Occipital lobe (tissue), 2 donors: ENCODE results near the gene PDPK1. TPM values are rescaled to one million over a fixed set of nuclear protein-coding genes. Genes with fewer than 3 reads are reported as not detected.
"Not testable (repeated sequence)": the region's sequence is repeated elsewhere in the genome, so short reads cannot be mapped to it uniquely, and the experiment has no call there.

ENCODE experiments used
- DNase-seq: peaks from one replicate; lab custom pipeline; 2025; lab: John Stamatoyannopoulos, UW
- total RNA-seq: library from RNA; depleted of rRNA; stranded (reverse); fragments of >200 nt; gene quantifications from one replicate; pipeline ENCODE4 v1.2.3, GENCODE V29; 2014

PDPK1 gene
- total RNA-seq, 1 donor from 2014 or later: 30.9 TPM

DNA sequence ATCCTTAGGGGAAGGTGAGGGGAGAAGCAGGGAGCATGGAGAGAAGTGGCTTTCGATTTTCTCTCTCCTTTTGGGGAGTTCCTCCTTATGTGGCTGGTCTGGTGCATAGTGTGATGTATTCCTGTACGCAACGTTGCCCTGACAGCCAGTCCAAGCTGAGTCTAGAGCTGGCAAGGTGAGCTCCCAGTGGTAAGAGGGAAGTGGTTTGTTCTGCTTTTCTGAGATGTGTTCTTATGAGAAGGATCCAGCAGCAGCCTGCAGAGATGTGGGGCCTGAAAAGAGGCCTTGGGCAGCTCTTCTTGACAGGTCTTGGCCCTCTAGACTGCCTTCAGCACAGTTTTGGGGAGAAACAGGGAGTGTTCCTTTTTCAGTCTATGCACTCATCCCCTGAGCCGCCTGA lies 3.1 kb downstream of the PDPK1 start:
- not testable (repeated sequence) for DNase-seq

DNA sequence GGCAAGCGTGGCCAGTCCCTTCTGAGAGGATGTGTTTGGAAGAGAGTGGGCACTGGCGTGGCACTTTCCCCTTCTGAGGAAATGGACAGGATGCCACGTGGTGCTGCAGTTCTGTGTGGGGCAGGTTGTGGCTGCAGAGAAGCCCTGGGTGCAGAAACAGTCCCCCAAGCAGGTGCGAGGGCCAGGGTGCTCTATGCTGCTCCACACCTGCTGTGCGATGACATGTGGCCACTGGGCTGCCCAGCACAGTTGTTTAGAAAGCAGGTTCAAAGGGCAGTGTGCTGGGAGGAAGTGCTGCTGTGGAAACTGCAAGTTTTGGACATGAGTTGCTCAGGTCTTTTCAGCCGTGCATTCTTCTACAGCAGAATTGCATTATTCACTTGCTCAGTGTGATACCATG lies 3.6 kb downstream of the PDPK1 start:
- not testable (repeated sequence) for DNase-seq

DNA sequence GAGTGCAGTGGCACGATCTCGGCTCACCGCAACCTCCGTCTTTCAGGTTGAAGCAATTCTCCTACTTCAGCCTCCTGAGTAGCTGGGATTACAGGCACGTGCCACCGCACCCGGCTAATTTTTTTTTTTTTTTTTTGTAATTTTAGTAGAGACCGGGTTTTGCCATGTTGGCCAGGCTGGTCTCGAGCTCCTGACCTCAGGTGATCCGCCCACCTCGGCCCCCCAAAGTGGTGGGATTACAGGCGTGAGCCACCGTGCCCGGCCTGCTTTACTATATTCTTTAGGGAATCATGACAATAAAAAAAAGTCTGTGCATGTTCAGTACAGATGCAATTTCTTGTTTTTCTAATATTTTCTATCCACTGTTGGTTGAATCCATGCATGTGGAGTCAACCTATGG lies 6.0 kb downstream of the PDPK1 start:
- DNase-seq: not testable (repeated sequence)

DNA sequence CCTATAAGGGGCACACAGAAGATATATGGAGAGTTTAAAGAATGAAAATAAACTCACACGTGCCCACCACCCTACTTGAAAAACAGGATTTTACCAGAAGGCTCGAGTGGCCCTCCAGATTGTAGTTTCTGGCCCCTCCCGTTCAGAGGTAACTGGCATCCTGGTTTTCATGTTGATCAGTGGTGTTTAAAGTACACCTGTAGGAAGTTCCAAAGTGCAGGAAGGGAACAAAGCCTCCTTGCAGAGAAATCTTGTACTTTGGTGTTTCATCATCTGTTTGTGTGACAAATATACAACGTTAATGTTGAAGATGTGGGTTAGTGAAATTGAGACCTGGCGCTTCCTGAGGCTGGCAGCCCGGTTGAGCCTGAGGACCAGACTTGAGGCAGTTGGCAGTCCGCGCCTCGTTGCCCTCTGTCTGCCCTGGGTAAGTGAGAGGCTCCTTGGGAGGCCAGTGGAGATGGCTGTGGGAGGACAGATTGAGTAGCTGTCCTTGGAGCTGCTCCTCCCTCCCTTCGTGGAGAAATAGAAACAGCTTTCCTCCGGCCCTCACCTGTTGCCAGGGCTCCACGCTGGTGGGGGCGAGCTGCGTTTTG lies 12.6 kb downstream of the PDPK1 start:
- not testable (repeated sequence) for DNase-seq

DNA sequence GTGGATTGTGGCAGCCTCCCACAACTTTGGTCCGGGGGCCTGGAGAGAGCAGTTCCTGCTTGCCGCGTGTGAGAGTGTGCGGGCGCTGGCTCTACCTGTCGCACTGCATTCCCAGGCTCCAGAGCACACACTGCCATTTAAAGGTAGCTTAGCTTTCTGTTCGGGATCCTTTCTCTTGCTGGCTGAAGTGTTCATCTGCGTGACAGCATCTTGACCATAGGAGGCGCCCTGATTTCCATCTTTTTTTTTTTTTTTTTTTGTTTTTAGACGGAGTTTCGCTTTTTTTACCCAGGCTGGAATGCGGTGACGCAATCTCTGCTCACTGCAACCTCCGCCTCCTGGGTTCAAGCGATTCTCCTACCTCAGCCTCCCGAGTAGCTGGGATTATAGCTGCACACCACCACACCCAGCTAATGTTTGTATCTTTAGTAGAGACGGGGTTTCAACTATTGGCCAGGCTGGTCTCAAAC lies 13.6 kb downstream of the PDPK1 start:
- DNase-seq: not testable (repeated sequence)

DNA sequence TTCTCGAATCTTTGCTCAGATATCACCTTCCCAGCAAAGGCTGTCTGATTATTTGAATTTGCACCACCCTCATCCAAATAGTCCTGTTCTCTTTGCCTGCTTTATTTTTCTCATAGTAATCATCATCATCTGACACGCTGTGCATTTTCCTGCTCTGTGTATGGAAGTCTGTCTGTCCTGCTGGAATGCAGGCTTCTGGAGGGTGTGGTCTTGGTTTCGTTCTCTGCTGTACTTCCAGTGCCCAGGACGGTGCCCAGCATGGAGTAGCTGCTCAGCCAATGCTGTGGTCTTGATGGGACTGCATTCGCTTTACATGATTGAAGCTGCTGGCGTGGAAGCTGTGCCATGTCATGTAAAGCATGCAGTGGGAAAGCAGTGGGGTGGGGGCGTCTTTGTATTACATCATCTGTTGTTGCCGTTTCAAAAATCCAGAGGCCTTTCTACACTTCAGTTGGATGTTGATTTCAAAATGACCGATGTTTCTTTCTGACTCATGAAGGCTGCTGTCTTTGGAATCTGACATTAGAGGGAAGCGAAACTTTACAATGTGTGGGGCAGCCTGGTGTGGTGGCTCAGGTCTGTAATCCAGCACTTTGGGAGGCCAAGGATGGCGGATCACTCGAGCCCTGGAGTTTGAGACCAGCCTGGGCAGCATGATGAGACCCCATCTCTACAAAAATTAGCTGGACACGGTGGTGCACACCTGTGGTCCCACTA lies 17.0 kb downstream of the PDPK1 start:
- not testable (repeated sequence) for DNase-seq

DNA sequence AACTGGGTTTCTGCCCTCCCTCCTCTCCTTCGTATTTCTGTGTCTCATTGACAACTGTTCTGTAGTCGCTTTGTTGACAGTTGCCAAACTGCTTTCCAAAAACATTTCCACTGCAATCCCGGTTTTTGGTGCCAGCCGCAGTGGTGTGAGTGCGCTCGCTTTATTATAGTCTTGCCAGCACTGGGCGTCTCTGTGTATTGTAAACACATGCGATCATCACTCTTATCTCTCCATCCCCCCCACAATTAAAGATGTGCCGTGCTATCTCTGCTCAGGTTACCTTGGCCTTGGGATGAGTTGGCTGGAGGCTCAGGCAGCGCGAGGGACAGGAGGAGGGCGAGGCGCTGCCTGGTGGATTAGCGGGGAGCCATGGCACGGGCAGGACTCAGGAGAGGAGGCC lies 19.3 kb downstream of the PDPK1 start:
- DNase-seq: not testable (repeated sequence)

DNA sequence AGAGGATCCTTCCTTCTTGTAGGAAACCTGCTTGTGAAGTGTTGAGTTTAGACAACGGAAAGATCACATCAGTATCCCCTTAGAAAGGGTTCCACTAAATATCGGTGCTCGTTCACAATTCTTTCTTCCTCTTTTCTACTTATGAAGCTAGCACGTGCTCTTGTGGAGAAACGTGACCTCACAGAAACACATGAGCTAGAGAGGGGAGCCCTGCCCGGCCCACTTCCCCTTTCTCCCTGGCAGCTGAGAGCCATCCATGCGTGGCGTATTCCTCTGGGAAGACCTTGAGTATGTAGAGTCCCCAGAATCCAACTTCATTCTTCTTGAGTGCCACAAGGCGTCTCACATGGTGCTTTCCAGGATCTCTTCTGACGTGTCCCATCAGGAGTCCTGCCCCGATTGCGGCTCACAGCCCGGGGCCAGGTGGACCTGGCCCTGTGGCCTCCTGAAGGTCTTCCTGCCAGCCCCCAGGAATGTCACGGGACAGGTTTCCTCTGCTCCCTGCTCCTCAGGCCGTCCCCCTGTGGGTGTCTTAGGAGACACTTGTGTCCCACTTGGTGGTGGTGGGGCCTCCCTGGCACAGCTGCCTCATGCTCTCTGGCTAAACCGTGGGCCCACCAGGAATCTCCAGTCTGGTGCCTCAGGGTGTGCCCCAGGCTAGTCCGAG lies 22.4 kb downstream of the PDPK1 start:
- not testable (repeated sequence) for DNase-seq

DNA sequence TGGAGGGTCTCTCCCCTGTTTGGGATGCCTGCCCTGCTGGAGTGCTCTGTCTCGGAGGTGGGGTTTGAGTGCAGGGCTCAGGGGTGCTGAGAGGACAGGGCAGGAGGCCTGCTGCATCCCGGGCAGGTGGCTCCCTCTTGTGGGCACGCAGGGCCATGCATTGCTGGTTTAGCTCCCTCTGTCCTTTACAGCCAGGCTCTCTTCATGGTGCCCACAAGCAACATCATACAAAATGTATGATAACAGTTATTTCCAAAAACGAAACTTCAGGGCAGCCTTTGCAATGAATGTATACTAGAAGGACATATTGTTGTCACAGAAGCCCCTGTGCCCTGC lies 22.9 kb downstream of the PDPK1 start:
- not testable (repeated sequence) for DNase-seq

DNA sequence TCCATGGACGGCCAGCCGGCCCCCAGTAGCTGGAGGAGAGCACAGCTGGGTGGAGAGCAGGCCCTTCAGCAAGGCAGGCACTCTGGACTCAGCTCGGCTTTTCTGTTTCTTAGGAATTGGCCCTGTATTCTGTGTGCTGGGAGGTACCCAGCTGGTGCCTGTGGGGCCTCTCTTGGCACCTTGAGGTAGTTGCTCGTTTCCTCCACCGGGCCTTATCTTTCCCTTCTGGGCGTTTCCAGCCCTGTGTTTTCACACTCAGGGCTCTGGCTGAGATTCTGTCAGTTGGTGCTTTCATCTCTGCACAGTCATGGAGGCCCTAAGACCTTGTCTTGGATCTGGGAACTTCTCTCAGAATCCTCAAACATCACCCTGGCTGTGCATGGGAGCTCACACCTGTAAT lies 29.7 kb downstream of the PDPK1 start:
- not testable (repeated sequence) for DNase-seq

DNA sequence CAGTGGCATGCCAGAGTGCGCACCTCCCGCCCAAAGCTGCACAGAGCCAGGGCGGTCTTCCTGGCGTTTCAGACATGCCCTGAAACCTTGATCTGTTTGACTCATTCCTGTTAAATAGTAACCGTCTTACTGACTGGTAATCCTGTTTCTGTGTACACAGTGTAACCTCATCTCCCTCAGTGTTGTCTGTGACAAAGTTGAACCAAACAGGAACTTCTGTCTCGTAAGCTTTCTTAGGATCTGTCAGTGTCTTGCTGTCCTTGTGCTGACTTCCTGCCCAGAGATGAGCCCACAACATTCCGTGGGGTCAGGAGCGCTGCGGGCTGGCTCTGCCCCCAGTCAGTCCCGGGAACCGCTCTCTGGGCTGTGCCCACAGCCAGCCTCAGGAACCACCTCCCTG lies 30.8 kb downstream of the PDPK1 start:
- DNase-seq: not testable (repeated sequence)

DNA sequence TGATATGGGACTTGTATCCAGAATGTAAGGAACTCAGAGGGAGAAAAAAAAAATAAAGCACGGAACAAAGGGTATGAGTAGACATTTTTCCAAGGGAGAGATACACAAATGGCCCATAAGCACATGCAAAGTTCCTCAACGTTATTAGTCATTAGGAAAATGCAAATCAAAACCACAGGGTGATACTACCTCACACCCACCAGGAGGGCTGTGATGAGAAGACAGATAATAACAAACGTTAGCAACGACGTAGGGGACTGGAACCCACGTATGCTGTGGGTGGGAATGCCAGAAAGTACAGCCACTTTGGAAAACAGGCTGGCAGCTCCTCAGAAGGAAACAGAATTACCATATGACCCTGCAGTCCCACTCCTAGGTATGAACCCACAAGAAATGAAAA lies 34.9 kb downstream of the PDPK1 start:
- DNase-seq: not testable (repeated sequence)

DNA sequence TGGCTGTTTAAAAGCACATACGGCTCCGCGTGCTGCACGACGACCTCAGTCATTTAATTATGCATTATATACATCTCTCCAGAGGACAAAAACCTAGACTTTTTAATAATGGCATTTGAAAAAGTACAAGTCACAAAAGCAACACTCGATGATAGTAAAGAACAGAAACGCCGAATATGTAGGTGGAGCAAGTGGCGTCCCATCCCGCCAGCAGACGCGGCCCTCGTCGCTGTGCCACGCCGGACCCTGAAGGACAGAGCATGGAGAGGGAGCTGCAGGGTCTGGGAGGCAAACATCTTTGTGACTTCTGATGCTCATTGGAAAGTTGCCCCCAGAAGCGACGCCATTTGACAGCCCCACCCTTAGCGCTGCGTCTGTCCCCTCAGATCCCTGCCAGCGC lies 38.0 kb downstream of the PDPK1 start:
- DNase-seq: not testable (repeated sequence)

DNA sequence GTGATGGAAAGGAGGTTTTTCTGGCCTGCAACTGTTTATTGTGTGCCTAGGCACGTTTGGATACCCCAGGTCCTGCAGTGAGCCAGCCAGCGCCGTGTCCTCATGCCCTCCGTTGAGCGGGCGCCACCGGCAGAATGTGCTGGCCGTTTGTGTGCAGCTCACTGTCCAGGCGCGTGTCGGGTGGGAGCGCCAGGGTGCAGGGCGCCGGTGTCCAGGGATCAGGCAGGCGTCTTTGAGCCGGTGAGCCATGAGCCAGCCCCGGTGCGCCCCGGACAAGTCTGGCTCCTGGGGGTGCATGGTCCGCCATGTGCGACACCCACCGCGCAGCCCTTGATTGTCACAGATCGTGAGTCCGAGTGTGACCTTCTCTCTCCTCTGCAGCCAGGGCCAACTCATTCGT lies 39.2 kb downstream of the PDPK1 start:
- DNase-seq: not testable (repeated sequence)

DNA sequence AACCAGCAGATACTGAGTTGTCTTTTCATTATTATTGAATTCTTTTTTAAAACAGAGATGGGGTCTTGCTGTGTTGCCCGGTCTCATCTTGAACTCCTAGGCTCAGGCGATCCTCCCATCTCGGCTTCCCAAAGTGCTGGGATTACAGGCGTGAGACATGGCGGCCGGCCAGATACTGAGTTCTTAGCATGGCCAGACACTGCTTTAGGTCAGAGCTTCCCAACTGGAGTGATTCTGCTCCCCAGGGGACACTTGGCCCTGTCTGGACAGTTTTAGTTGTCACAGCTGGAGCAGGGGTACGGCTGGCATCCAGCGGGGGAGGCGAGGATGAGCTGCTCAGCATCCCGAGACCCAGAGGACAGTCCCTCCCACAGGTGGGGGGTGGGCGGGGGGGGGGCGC lies 41.1 kb downstream of the PDPK1 start:
- DNase-seq: not testable (repeated sequence)

DNA sequence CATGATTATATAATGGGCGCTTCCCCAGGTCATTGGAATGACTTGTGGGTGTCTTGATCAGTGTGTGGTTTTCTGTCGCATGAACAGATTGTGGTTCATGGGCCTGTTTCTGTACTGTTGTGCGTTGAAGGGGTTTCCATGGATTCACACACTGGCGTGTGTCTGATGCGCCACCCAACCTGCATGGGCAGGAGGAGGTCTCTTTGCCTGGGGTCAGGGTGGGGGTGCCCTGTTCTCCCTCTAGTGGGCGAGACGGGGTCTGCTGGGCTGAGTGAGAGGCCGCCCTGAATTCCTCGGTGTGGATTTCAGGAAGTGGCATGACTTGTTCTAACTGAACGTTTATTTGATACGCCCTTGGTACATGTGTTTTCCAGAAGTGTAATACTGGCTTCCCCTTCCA lies 42.3 kb downstream of the PDPK1 start:
- not testable (repeated sequence) for DNase-seq

DNA sequence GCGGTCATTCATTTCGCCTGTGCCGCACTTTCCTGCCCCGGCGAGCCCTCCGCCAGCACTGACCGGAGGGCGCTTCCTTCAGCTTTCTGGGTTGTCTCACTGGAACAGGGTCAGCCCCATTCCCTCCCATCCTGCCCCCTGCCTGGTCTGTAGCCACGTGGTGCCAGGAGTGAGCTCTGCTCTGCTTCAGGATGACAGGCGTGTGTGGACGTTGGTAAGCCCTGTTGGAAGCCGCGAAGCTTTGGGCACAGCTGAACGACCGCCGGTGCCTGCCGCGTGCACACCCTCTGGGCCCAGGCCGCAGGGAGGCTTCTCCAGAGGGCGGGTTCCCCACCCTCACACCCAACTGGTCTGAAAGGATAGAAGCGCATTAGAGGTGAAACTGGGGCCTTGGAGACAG lies 43.0 kb downstream of the PDPK1 start:
- DNase-seq: not testable (repeated sequence)

DNA sequence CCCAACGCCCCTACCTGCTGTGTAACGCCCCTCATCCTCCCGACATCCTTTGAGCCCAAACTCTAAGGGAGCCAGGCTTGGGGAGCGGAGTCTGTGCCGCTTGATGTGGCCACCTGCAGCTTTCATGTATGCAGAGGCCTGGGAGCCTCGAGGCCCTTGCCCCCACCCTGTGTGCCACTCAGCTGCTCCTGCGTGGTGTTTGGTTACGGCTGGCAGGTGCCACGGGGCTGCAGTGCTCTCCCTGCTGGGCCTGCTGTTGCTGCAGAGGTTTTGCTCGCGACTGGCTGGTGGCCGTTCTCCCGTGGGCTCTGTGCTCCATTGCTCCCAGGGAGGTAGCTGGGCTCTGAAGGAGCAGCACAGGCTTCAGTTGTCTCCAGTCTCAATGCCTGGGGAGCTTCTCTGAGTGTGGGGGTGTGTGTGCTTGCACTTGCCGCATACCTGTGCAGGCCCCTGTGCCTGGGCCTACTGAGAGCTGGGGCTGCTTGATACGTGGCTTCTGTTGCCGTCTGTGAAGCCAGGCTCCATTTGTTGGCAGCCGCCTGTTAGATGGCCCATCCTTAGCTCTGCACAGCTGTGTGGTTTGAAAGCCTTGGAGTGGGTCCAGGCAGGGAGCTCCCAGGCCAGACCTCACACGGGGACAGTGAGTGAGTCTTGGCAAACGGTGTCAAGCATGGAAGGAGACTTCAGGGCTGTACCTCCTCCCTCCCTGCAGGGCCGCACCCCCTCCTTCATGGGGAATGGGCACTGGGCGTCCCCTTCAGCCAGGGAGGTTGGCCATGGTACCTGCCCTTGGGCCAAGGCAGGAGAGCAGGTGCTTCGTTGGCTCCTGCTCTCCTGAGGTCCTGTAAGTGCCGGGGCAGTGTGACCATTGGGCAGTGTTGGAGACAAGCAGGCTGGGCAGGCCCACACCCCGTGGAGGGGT lies 47.2 kb downstream of the PDPK1 start:
- no peak for DNase-seq

DNA sequence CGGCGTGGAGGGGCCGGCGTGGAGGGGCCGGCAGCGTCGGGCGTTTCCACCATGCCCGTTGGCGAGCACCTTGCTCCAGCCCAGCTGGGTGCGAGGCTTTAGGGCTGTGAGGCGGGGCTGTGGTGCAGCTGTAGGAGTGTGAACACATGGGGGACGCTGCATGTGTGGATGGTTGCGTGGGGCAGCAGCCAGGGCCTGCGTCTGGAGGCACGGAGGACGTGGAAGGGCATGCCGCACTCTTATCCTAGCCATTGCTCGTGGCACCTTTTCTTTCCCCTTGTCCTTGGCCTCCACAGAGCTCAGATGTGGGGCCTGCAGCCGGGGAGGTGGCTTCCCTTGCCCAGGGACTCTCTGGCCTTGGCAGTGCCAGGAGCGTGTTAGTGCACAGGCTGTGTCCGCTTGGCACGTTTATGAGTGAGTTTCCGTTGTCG lies 47.8 kb downstream of the PDPK1 start:
- DNase-seq: no peak

DNA sequence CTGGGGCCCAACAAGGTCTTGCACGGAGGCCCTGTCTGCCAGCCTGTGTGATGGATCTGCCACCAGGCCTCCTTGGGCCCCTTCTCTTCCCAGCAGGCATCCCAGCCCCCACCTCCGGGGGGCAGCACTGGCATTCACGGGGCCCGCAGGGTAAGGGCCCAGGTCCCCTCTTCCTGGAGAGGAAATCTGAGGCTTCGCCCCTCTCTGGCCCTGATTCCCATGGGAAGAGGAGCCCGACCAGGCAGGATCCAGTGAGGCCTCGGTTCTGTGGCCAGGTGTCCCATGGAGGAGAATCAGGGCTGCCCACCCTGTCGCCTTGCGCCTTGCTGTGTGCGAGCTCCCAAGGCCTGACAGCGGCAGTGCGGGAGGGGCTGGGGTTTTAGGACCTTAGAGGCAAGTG lies 48.4 kb downstream of the PDPK1 start:
- DNase-seq: no peak

DNA sequence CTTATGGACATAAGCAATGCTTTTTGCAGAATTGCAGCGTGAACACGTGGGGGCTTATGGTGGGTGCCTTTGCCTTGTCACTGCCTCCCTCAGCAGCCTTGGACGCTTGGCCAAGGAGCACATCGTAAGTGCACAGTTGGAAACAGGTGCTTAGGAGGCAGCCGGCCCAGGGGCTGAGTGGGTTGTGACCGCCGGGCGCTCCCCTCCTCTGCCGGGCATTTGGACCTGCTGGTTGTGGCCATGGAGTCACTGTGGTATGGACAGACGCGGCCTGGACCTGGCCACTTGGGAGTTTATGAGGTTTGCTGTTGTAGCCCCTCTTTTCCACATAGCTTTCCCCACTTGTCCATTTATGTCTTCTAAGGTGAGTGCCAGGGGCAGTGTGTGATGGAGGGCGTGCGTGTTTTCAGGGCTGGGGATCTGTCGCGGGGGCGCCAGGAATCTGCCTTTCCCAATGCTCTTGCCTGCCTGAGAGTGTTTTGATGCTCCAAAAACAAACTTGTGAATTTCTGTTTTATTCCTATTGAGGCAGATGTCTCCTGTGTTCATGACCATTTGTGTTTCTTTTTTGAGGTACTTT lies 49.2 kb downstream of the PDPK1 start:
- DNase-seq: no peak
